Activated naive CD4-positive, alpha-beta T cell treated with anti-CD3 and anti-CD28 coated beads, Interleukin-2, amount 50 U/mL, for 16 hours (primary cell): ENCODE measurements around the gene RASGRP3.

ENCODE experiments used
- DNase-seq: peaks from one replicate; pipeline ENCODE4 v3.0.0-alpha.2; 2020

Gene RASGRP3

DNA sequence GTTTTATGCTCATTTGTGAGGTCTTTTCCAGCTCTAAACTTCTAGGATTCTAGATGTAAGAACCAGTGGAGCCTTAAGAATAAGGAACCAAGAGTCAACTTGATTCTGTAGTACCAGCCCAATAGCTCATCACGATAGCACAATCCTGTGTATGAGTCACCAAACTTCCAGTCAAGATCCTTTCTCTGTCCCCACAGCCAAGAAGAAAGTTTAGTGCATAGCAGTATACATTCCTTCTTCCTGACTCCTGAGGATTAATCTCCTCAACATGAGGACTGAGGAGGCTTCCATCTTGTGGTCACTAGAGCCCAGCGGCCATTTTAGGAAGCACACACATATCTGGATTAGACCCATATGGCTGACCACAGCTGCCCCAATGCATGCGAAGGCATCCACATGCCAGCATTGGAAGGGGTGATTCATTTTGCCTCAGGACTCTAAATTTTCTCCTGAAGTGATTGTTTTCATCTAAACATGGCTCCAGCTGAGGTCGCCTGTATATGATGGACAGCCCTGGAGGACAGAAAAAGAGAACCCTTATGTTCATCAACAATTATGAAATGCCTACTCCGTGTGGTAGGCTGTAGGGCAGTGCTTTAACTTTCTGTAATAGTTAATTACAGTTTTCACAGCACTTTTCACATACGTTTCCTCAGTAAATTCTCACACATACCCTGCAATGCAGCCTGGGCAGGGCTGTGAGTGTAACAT lies 53.5 kb downstream of the RASGRP3 start:
- no peak for DNase-seq

DNA sequence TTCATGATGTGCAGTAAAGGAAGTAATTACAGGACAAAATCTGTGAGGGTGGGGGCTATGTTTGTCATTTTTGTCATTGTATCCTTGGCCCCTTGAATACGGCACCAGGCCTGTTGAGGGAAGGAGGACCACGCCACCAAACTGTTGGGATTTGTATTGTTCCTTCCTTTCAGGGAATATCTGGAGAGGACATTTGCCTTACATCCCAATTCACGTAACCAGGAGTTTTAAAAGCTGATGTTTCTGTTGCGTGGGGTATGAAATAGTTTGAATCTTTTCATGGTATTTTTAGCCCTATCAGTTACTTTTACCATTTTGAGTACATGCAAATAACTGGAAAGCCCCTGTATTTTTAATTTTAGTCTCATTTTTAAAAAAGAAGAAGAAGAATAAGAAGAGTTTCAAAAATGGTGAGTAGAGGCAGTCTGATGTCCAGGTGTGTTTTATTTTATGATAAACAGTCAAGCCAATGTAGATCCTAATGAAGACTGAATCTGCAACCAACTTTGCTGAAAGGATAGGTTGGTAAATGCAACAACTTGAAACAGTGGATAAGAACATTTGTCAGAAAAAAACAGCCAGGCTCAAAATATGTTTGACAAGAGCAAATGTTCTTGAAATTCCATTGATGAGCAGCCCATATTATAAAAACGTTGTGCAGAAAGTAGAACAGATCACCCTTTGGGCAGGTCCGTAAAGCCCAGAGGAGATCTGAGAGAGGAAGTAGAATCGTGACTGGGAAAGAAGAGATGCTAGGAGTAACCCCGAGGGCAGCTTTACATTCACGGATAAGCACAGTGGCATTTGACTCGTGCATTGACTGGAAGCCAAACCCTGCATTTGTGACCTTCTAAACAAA lies 54.5 kb downstream of the RASGRP3 start:
- no peak for DNase-seq

DNA sequence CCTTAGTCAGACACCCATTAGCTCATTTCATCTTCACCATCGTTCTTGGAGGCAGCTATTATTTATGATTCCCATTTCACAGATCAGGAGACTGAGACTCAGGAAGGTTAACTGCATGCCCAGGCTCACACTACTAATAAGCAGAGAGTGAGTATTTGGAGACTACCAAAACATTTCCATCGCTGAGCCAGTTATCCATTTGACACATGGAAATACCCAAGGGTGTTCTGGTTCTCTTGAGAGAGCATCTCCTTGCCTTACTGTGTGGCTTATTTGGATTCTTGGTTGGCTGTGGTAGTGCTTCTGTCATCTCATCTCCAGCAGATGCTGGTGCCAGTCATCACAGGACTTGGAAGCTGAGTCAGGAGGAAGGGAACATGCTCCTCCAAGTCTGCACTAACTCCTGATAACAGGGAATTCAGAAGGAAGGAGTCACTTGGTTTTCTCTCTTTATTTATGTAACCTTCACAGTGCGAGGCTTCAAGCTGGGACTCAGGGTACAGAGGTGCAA lies 55.2 kb downstream of the RASGRP3 start:
- no peak for DNase-seq

DNA sequence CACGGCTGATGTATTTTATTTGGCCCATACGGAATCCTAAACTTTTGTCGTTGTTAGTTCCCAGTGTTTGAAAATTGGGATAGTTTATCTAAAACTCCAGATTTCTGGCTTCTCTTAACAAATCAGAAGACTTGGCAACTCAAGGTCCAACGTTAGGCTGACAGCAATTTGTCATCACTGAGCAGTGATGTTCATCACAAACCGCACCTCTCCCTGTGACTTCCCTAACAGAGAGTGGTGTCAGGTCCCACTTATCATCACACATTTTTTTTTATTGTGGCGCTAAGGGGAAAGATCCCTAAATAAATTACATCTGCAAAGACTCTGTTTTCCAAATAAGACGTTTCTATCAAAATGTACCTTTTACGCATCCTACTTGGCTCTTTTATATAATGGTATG lies 55.7 kb downstream of the RASGRP3 start:
- no peak for DNase-seq

DNA sequence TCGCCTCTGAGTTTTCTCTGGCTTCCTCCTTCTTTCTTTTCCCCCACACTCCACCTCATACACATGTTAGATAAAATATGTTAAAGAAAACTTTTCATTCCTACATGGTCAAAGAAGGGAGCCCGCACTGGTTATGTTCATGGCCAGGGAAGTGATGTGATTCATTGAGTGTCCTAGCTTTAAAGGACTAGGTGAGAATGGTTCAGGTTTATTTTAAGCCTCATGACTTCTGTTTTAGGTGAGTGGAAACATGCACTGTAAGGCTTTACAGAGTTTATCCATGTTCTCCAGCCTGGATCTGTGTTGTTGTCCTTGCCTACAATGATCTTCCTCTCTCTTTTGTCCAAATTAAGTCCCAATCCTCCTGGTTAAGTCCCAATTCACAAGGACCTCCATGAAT lies 56.5 kb downstream of the RASGRP3 start:
- no peak for DNase-seq

DNA sequence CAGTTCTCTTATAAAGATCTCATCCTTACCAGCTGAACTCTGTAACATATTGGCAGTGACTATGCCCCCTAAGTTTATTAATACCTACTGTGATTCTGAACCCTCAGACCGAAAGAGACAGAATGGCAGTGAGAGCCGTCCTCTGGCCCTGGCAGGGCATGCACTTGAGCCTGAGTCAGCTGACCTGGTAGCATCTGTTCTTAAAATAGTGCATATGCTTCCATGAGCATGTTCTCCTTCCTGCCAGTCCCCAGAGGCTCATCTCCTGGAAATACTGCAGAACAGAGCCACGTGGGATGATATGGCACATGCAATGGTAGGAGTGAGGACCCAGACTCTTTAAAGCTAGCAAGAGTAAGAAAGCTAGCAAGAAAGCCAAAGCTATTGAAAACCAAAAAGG lies 59.0 kb downstream of the RASGRP3 start:
- DNase-seq: no peak

DNA sequence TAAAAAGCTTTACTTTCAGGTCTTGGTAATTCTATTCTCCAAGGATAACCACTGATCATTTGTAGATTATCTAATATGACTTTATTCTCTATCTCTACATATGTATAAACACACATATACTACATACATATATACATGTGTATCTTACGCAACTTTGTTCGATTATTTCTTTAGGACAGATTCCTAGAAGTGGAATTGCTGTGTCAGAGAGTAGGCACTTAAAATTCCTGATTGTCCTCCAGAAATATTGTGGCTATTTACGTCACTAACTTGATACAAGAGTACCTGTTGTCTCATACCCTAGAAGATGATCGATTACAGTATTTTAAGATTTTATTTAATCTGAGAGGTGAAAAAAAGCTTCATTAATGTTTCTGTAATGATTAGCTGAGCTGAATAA lies 64.8 kb downstream of the RASGRP3 start:
- DNase-seq: no peak

DNA sequence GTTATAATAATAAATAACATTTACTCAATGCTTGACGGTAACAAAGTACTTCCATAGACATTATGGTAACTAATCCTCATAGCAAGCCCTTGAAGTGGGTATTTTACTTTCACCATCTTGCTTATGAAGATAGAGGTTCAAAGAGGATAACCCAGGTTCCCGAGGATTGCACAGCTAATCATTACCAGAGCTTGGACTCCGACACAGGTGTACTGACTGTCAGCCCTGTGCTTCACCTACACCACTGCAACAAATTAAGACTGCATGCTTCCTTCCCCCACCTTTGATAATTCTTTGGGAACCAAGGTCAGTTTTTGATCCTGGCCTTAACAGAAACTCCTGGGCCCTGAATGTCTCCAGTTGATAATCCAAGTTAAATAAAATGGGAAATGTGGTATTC lies 73.8 kb downstream of the RASGRP3 start:
- no peak for DNase-seq

DNA sequence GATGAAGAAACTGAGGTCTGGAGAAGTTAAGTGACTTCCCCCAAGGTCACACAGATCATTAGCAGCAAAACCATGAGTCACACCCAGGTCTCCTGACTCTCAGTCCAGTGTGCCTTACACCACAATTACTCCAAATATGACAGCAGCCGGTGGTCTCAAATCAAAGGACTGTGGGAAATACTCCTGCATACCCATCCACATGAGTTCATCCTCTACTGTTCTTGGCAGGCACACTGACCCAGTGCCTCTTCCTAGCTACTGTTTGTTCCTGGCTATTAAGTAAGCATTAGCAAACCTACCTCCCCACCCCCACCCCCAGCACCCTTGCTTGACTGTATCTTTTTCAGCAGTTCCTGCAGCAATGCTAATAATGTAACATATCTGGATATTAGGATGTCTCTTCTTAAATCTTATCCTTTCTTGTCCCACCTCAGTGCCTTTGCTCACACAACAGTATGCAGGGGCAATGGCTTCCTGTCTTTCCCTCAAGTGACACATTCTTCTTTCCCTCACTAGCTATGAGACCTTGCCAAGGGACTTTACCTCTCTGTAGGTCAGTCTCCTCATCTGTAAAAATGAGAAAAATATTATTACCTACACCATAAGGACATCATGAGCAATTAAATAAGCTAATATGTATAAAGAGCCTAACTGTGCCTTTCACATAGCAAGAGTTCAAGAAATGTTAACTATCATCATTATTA lies 76.5 kb downstream of the RASGRP3 start:
- DNase-seq: no peak

DNA sequence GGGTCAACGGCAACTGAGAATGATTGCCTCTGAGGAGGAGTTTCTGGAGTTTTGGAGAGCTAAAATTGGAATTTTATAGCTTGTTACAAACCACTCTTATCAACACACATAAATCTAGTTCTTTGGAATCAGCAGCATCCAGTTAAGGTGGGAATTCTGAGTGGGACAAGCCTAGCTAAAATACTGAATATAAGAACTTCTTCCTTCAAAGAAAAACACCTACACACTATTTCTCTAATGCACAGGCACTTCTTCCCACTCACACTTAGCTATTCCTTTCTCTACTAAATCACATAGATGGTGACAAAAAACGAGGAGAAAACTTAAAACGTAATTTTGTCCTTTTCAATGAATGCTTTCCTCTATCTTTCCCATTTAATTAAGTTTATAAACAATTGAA lies 79.2 kb downstream of the RASGRP3 start:
- no peak for DNase-seq

DNA sequence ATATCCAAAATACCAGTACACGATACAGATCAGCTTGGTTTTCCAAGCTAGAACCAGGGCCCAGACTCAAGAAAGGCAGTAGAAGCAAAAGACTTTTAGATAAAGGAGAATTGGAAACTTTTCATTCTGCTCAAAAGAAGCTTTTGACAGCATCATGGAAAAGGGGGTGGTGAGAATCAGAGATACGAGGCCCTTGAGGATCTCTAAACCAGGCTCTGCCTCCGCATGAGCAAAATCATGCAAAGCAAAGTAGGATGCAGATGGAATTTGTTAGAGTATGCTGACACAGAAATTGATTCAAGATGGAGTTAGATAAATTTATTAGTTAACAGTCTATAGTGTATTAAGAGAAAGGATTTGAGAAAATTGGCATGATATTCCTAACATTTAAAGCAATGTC lies 82.9 kb downstream of the RASGRP3 start:
- no peak for DNase-seq

DNA sequence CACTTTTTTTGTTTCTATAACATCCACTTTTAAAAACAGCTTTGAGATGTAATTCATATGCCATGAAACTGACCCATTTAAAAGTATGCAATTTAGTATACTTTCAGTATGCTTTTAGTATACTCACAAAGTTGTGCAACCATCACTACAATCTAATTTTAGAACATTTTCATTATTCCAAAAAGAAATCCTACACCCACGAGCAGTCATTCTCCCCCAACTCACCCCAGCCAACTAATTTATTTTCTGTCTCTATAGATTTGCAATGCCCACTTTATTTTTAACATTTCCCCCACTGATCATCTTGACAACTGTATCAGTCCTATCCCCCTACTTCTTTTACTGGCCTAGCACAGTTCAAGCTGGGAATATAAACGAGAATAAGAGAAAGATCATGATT lies 83.6 kb downstream of the RASGRP3 start:
- no peak for DNase-seq

DNA sequence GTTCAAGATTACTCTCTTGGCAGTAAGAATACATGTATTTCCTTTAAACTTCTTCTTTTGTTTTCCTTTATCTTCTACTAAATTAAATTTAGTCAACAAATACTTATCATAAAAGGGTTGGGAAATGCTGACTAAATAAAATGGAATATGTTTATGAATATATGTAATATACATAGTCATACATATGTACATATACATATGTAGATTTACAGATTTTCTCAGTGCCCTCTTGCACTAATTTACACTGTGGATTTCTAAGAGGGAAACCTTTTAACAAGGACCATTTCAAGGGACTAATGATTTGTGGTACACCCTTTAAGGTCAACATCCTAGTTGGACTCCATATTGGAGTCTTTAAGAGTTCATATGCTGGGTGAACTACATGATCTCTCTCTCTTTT lies 85.4 kb downstream of the RASGRP3 start:
- DNase-seq: no peak

DNA sequence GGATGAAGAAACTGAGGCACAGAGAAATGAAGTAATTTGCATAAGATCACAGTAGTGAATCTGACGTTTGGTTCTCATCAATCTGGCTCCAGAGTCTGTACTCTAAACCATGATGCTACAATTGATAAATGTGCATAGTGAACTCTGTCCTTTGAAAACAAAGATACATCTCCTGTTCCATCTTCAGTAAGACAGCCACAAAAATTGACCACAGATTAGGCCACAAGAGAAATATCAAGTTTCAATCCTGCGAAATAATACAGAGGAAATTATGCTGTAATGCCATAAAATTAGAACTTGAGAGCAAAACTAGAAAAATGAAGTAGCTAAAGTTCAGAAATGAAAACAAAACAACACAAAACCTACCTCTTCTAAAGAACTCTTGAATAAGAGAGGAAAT lies 94.2 kb downstream of the RASGRP3 start:
- no peak for DNase-seq

DNA sequence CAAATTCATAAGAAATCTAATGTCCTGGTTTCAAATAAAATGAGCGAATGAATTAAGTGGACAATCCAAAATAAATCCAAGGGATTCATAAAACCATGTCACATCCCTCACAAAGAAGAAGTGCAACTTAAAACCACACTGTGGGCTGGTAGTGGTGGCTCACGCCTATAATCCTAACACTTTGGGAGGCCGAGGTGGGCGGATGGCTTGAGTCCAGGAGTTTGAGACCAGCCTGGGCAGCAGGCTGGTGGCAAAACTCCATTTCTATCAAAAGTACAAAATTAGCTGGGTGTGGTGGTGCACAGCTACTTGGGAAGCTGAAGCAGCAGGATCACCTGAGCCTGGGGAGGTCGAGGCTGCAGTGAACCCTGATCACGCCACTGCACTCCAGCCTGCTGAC lies 97.2 kb downstream of the RASGRP3 start:
- DNase-seq: no peak

DNA sequence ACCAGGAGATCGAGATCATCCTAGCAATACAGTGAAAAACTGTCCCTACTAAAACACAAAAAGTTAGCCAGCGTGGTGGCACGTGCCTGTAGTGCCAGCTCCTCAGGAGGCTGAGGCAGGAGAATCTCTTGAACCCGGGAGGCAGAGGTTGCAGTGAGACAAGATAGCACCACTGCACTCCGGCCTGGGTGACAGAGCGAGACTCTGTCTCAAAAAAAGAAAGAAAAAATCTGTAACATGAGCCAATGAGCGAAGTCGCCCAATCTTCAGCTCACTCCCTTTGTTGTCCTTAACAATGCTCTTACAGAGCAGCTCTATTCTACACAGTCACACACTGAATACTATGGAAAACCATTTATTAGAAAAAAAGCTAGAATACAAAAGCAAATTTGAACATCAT lies 100.6 kb downstream of the RASGRP3 start:
- no peak for DNase-seq

DNA sequence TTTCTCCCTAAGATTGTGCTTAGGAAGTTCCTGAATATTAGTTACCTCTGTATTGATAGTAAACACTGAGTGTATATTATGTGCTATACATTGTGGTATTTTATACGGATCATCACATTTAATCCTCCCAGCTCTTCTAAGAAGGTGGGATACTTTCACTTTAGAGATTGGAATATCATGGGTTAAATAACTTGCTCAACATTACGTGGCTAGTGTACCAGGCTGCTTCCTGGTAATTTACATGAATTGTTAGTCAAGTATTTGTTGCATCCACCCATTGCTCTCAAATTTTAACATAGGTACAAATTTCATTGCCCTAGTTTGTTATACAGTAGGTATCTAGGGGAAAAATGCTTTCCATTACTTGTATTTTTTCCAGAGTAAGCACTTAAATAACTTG lies 101.2 kb downstream of the RASGRP3 start:
- no peak for DNase-seq

DNA sequence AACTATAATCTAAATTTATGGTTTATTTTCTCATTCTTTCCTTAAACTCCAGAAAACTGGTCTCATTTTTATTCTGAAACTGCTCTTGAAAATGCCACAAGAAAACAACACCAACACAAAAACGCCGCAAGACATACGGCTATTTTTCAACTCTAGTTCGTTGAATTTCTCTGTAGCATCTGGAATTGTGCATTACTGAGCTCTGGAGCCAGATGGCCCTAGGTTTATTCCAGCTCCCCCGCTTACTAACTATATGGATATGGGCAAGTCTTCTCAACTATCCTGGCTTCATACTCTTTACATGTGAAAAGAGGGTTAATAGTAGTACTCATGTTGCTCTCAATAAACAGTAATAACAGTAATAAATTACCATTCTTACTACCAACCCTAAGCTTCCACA lies 102.8 kb downstream of the RASGRP3 start:
- no peak for DNase-seq

DNA sequence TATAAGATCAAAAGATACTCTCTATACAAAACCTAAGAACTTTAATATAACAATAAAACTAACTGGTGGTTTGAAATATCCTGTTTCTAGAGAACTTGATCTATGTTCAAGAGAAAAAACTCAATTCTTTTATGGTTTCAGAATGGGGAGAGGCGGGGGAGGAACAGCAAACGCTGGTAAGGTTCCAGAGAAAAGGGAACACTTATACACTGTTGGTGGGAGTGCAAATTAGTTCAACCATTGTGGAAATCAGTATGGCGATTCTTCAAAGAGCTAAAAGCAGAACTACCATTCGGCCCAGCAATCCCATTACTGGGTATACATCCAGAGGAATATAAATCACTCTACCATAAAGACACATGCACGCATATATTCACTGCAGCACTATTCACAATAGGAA lies 105.4 kb downstream of the RASGRP3 start:
- DNase-seq: no peak

DNA sequence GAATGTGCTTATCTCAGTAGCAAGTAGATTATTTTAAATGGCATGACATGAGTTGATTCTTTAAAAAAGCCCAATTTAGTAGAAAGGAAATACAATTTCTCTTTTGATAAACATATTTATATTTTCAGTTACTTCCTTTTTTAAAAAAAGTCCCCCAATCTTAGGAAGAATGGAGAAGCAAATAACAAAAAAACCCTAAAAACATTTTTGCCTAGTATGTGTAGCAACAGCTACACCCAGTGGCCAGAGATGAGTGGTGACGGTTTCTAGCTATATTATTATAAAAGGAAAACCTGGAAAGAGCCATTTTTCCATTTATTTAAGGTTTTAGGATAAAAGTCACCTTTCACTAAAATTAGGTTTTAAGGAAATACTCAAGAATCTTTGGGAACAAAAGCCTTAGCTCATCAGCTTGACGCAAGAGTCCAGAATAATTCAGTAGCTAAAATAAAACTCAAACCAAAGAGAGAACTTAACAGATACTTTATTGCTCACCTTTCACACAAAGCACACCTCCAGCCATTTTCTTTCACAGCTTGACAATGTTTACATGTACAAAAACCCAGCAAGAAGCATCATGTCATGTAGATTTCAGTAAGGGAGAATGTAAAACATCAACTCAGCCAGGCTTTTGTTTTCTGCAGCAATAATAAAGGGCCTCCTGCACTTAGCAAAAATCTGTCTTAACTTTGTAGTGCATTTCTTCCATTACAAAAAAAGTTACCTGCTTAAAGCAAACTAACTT lies 106.9 kb downstream of the RASGRP3 start:
- no peak for DNase-seq

DNA sequence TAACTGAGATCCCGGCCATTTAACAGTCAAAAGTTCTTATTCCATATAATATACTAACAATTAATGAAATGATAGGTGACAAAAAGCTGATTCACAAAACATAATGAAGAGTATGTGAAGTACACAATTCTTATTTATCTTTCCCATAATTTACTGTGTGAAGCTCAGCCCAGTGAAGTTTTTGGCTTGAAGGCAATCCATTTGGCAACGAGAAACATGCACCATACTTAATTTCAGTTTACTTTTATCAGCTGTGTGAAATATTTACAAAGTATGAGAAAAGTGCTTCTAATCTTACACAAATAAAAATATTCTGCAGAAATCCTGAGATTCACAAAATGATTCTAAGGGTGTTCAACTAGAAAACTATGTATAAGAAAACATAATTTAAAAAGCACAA lies 110.3 kb downstream of the RASGRP3 start:
- no peak for DNase-seq

DNA sequence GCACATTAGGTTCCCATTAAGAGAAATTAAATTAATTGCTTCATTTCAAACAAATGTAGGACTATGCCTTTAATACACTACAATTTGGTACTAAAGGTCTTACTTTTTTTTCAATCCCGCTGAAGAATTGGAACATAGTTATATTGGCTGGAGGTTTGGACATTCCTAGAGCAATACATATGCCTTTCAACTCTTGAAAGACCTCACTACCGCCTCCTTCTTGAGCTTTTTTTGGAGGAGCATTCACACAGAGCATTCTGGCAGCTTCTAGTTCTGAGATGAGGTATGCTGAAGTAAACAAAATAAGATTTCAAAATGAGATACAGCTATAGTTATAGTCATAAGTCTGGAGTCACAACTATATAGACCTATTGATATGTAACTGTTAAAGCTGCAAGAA lies 111.8 kb downstream of the RASGRP3 start:
- no peak for DNase-seq

DNA sequence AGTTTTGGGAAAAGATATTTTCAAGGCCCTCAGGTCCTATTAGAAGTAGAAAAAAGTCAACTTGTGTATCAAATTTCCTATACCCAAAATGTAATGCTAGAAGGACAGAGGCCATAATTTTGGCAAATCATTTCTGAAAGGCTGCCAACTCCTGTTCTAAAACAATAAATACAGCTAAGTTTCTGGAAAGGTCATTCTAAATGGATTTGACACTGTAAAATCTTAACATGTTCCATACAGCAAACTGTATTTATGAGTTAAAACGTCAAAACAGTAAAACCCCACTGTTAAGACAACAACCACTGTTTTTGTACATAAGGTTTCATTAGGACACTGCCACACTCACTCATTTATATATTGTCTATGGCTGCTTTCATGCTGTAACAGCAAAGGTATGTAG lies 113.0 kb downstream of the RASGRP3 start:
- DNase-seq: no peak
